ENCODE results near the gene HHATL. TPM values are rescaled to one million over a fixed set of nuclear protein-coding genes. Genes with fewer than 3 reads are reported as not detected.
"Not testable (repeated sequence)": the region's sequence is repeated elsewhere in the genome, so short reads cannot be mapped to it uniquely, and the experiment has no call there.

HHATL gene
- total RNA-seq, 1 experiment from 2014 or later, result not detected

GRCh38 chr3:42735615-42736014, 33.0 kb upstream of the HHATL start:
- no peak for DNase-seq (ENCODE audit: low read depth)
- in situ Hi-C loops (cut with HindIII; ENCODE audit: low pct_unique_long_range_greater_than_20kb, low sequenced_read_pairs), result no loop called here

GRCh38 chr3:42735019-42735418, 32.4 kb upstream of the HHATL start:
- no peak for DNase-seq (ENCODE audit: low read depth)
- in situ Hi-C loops (cut with HindIII; ENCODE audit: low pct_unique_long_range_greater_than_20kb, low sequenced_read_pairs), result no loop called here

GRCh38 chr3:42734263-42734860, 31.8 kb upstream of the HHATL start:
- no peak for DNase-seq (ENCODE audit: low read depth)
- in situ Hi-C loops (cut with HindIII; ENCODE audit: low pct_unique_long_range_greater_than_20kb, low sequenced_read_pairs), result no loop called here

DNA sequence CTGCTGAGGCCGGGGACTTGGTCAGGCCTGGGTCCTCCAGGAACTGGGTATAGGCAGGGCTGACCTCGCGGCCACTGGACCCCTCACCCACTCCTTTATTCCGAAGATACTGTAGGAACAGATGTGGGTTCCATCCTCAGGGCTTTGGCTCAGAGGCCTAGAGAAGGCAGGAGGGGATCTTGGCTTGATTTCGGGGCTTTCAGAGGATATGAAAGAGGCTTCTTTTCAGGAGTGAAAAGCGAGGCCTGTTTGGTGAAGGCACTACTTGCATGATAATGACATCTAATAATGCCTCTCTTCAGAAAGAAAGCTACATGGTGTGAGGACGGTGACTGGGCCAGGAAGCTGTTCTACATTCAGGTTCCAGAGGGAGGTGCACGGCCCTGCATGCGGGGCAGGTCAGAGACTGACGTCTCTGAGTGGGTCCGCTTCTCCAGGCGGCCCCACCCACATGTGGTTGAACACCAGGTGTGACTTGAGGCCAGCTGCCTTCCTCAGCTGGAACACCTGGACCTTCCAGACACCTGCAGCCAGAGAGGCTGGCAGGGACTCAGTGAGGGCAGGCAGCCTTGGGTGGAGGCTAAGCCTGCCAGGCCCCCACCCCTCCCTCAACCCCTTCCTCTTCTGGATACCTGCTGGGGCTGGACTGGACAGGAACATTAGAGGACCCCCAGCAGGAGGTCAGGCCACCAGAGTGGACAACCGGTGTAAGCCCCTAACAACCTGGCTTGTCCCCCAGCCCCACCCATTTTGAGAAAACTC, 31.1 kb upstream of the HHATL start:
- no peak for DNase-seq (ENCODE audit: low read depth)
- in situ Hi-C loops (cut with HindIII; ENCODE audit: low pct_unique_long_range_greater_than_20kb, low sequenced_read_pairs), result no loop called here

DNA sequence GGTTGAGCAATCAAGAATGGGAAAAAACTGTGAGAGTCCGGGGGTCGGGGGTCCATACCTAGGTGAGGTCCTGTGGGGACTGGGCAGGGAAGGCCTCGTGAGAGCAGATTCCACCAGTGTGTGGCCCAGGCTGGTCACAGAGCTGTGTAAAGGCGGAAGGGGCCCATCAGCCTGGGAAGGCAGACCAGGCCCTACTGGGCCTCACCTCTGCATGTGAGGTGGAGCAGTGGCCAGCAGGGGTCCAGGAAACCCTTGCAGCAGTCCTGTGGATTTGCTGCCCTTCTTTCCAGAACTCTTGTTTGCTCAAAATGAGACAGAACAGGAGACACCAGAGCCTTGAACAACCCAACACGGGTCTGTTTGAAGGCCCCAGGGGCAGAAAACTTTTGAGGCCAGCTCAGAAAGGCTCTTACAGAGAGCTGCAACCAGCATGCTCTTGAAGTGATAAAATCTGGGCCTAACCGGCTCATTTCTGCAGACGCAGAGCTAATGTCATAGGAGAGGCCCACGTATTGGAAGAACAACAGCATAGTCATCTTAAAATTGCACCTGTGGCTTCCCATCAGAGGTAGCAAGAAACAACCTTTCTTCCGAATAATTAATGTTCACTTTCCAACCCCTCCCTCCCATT, 30.3 kb upstream of the HHATL start:
- no peak for DNase-seq (ENCODE audit: low read depth)
- in situ Hi-C loops (cut with HindIII; ENCODE audit: low pct_unique_long_range_greater_than_20kb, low sequenced_read_pairs), result no loop called here

GRCh38 chr3:42732196-42732828, 29.7 kb upstream of the HHATL start:
- in situ Hi-C loops (cut with HindIII; ENCODE audit: low pct_unique_long_range_greater_than_20kb, low sequenced_read_pairs), result no loop called here
- DNase-seq (ENCODE audit: low read depth), result no peak

- in situ Hi-C loops (cut with HindIII; ENCODE audit: low pct_unique_long_range_greater_than_20kb, low sequenced_read_pairs), result no loop called here
- DNase-seq (ENCODE audit: low read depth), result no peak
Observed at GRCh38 chr3:42731476-42732195, 29.0 kb upstream of the HHATL start.

DNA sequence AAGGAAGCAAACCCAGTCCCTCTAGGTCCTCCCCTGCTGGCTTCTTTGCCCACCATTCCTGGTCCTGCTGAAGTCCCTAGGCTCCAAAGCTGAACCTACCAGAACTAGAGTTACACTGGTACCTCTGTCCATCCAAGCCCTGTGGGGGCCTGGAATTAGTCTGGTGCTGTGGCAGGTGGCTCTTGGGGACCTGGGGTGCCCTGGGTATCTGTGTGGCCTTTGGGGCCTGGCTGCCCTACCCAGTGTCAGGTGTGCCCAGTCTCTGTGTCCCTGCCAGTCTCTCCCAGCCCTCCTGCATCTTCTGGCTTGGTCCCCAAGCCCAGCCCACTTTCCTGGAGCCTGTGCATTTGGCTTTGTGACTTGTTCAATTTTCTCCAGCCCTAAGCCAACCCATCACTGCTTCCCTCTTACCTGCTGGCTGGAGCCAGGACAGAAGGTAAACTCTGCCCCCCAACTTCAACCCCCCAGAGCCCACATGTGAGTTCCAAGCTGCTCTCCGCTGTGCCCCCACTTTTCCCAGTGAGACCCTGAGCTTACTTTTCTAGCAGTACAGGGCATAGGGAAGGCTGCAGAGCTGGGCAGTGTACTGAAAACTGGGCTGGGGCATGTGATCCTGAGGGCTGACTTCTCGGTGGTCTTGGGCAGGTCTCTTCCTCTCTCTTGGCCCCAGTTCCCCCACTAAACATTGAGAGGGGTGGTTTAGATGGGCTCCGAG, 28.3 kb upstream of the HHATL start:
- in situ Hi-C loops (cut with HindIII; ENCODE audit: low pct_unique_long_range_greater_than_20kb, low sequenced_read_pairs), result no loop called here
- no peak for DNase-seq (ENCODE audit: low read depth)

DNA sequence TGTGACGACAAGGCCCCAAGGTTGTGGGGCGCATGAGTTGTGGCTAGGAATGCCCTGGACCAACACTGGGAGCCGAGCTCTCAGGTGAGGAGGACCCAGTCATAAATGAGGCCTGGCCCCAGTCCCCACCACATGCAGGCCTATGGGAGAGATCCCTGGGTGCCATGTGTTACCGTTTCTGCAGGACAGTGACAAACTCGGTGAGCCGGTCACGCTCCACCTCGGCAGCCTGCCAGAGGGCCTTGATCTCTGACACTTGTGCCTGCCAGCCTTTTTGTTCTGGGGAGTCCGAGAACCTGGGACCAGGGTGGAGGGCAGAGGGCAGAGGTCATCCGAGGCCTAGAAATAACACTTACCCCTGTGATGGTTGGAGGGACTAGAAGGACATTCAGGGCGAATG, 27.7 kb upstream of the HHATL start:
- in situ Hi-C loops (cut with HindIII; ENCODE audit: low pct_unique_long_range_greater_than_20kb, low sequenced_read_pairs), result no loop called here
- no peak for DNase-seq (ENCODE audit: low read depth)

DNA sequence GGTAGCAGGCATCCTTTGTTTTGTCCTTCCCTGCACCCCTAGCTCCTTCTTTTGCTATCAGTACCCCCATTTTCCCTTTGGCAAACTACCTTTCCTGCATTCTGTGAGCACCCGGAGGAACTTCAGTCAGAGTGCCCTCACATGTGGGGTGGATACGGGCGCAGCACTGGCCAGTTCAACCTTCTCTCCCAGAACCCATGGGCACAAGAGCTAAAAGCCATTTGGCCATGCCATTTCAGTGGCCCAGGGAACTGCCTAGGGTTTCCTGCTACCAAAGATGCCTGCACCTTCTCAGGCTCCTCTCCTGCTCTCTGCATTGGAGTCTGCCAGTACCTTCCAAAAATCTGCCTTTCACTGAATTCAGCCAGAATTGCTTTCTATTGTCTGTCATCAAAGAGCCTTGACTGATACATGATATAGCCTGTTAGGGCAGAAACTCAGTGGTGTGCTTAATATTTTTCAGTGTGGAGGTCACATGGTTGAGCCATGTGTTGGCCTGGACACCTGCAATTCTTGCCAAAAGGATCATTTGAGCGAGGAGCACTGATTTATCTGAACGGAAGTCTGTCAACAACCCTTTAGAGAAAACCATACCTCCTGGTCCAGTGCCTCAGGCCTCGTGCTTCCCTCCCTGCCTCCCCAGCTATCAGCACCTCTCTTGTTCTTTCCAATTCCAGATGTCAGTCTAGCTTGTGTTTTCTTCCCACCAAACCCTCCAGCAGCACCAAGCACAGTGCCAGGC, 27.0 kb upstream of the HHATL start:
- in situ Hi-C loops (cut with HindIII; ENCODE audit: low pct_unique_long_range_greater_than_20kb, low sequenced_read_pairs), result no loop called here
- no peak for DNase-seq (ENCODE audit: low read depth)

DNA sequence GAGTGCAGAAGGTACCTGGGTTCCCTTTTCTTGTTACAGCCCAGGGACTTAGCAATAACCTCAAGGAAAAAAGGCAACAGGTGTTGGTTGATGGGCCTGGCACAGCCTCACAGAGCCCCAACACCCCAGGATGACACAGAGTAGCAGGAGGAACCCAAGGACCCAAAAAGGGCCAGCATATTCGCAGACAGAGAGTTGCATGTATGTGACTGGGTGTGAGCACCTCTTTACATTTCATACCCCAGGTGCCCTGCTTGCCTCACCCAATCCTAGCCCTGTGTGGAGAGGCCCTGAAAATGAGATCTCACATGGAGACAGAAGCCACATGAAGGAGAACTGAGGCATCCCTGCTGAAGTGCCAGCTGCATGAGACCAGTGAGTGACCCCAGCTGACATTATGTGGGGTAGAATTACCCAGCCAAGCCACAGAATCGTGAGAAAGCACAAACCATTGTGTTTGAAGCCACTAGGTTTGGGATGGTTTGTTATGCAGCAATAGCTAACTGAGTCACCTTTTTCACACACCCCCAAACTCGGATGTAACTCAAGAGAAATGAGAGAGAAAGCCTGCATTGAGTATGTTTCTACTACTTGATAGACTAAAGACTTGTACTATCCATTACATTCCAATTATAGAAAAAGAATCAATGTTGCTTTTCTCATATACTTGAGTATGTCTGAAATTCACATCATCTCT, 26.2 kb upstream of the HHATL start:
- in situ Hi-C loops (cut with HindIII; ENCODE audit: low pct_unique_long_range_greater_than_20kb, low sequenced_read_pairs), result no loop called here
- DNase-seq (ENCODE audit: low read depth), result no peak

DNA sequence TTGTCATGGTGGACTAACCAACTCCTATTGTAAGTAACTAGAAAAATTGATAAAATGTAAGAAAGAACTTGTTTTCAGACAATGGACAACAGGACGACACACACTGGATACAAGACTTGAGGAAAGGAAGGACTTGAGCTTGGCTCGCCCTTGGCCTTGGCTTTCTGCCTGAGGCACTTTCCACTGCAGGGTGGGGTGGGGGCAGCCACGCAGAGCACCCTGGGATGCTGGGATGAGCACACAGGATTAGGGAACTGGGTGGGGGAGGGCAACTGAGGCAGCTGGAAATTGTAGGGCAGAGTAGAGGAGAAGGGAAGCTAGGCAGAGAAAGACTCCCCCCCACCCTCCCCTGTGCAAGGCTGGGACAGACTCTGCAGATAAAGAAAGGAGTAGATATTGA, 25.5 kb upstream of the HHATL start:
- in situ Hi-C loops (cut with HindIII; ENCODE audit: low pct_unique_long_range_greater_than_20kb, low sequenced_read_pairs), result no loop called here
- no peak for DNase-seq (ENCODE audit: low read depth)

GRCh38 chr3:42725454-42725853, 22.9 kb upstream of the HHATL start:
- no peak for DNase-seq (ENCODE audit: low read depth)
- in situ Hi-C loops (cut with HindIII; ENCODE audit: low pct_unique_long_range_greater_than_20kb, low sequenced_read_pairs), result no loop called here

GRCh38 chr3:42723219-42723618, 20.6 kb upstream of the HHATL start:
- DNase-seq (ENCODE audit: low read depth), result no peak
- in situ Hi-C loops (cut with HindIII; ENCODE audit: low pct_unique_long_range_greater_than_20kb, low sequenced_read_pairs), result no loop called here

GRCh38 chr3:42722442-42722841, 19.8 kb upstream of the HHATL start:
- in situ Hi-C loops (cut with HindIII; ENCODE audit: low pct_unique_long_range_greater_than_20kb, low sequenced_read_pairs); DNase-seq (ENCODE audit: low read depth): not testable (repeated sequence)

- in situ Hi-C loops (cut with HindIII; ENCODE audit: low pct_unique_long_range_greater_than_20kb, low sequenced_read_pairs), result no loop called here
- DNase-seq (ENCODE audit: low read depth), result no peak
Observed at GRCh38 chr3:42721690-42722089, 19.1 kb upstream of the HHATL start.

DNA sequence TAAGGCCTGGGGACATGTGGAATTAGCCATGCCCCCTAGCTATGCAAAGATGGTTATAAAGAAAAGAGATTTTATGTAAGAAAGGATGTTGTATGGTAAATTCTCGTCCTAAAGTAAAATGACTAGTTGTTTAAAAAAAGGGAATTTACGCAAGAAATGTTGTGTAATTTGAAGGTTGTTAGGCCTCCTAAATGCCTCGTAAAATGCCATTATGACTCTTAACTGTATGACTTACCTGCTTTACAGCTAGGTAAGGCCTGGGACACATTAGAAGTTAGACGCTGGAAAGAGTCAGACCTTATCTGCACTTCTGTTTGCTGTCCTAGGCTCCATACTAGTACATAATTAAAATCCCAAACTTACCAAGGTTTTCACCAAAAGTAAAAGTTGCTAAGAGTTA, 17.5 kb upstream of the HHATL start:
- no peak for DNase-seq (ENCODE audit: low read depth)
- in situ Hi-C loops (cut with HindIII; ENCODE audit: low pct_unique_long_range_greater_than_20kb, low sequenced_read_pairs), result no loop called here
